COLO668 (cell line): ENCODE results near the gene SOST.

ENCODE experiments used
- DNase-seq: peaks from one replicate; lab custom pipeline; 2025; ENCODE audit not compliant: unreplicated experiment; lab: John Stamatoyannopoulos, UW

The SOST gene

GRCh38 chr17:43745541-43745940, 13.1 kb downstream of the SOST start:
- no peak for DNase-seq

GRCh38 chr17:43741636-43742035, 17.0 kb downstream of the SOST start:
- no peak for DNase-seq

- DNase-seq: no peak
Measured at GRCh38 chr17:43740541-43740940, 18.1 kb downstream of the SOST start.

- DNase-seq: no peak
Measured at GRCh38 chr17:43737722-43738121, 20.9 kb downstream of the SOST start.

- no peak for DNase-seq
Measured at GRCh38 chr17:43736389-43736788, 22.2 kb downstream of the SOST start.

- DNase-seq: no peak
Measured at GRCh38 chr17:43734376-43734775, 24.2 kb downstream of the SOST start.

GRCh38 chr17:43733956-43734355, 24.6 kb downstream of the SOST start:
- DNase-seq: no peak

GRCh38 chr17:43732958-43733357, 25.6 kb downstream of the SOST start:
- DNase-seq: no peak

- no peak for DNase-seq
Measured at GRCh38 chr17:43728081-43728480, 30.5 kb downstream of the SOST start.

GRCh38 chr17:43723697-43724359, 34.8 kb downstream of the SOST start:
- DNase-seq: no peak

- no peak for DNase-seq
Measured at GRCh38 chr17:43722870-43723665, 35.5 kb downstream of the SOST start.

GRCh38 chr17:43722269-43722619, 36.3 kb downstream of the SOST start:
- no peak for DNase-seq

GRCh38 chr17:43721537-43722268, 36.9 kb downstream of the SOST start:
- DNase-seq: no peak

GRCh38 chr17:43720311-43721060, 38.1 kb downstream of the SOST start:
- peak; percentile 29 for DNase-seq

GRCh38 chr17:43719578-43719977, 39.0 kb downstream of the SOST start:
- no peak for DNase-seq

- no peak for DNase-seq
Measured at GRCh38 chr17:43718544-43718943, 40.0 kb downstream of the SOST start.

- no peak for DNase-seq
Measured at GRCh38 chr17:43717913-43718312, 40.7 kb downstream of the SOST start.

- no peak for DNase-seq
Measured at GRCh38 chr17:43714465-43715149, 44.0 kb downstream of the SOST start.

GRCh38 chr17:43713494-43714162, 45.0 kb downstream of the SOST start:
- peak; percentile 7 for DNase-seq

- DNase-seq: no peak
Measured at GRCh38 chr17:43712397-43712796, 46.2 kb downstream of the SOST start.
